ENCODE data around the gene KRT75. TPM values are rescaled to one million over a fixed set of nuclear protein-coding genes. Genes with fewer than 3 reads are reported as not detected.
"Not testable (repeated sequence)": the region's sequence is repeated elsewhere in the genome, so short reads cannot be mapped to it uniquely, and the experiment has no call there.

KRT75 gene
- polyA plus RNA-seq: not detected

- no peaks in the 10 kb centered on the region for H3K4me1 Mint-ChIP-seq
- no peak within 1 kb of the TSS for H3K4me3 Mint-ChIP-seq
- no peaks in the 10 kb centered on the region for H3K9me3 Mint-ChIP-seq
- no peak within 1 kb of the TSS for H3K27ac Mint-ChIP-seq
- H3K27me3 Mint-ChIP-seq: peaks cover 14% of the 10 kb centered on the region
- H3K36me3 Mint-ChIP-seq: no peaks in the 10 kb centered on the region
Measured at GRCh38 chr12:52434081-52434733, at the start of gene KRT75. KRT75 (minus strand) TSS chr12:52434371; CDS start chr12:52434304, 67 bp downstream.

GRCh38 chr12:52480073-52480472 is 45.9 kb upstream of the KRT75 start:
- H3K4me3 Mint-ChIP-seq: no peak overlapping the region
- H3K4me1 Mint-ChIP-seq: no peaks in the 10 kb centered on the region
- H3K27ac Mint-ChIP-seq: no peak overlapping the region
- peaks cover 3% of the 10 kb centered on the region for H3K36me3 Mint-ChIP-seq
- peaks cover 4 to 24% (median 7%) of the 10 kb centered on the region in 3 donors for H3K9me3 Mint-ChIP-seq
- peaks cover 16% of the 10 kb centered on the region for H3K27me3 Mint-ChIP-seq

GRCh38 chr12:52477651-52478050 is 43.5 kb upstream of the KRT75 start:
- no peak overlapping the region for H3K27ac Mint-ChIP-seq
- H3K9me3 Mint-ChIP-seq: peaks cover 4 to 15% (median 4%) of the 10 kb centered on the region in 3 donors
- no peak overlapping the region for H3K4me3 Mint-ChIP-seq
- H3K27me3 Mint-ChIP-seq: peaks cover 6% of the 10 kb centered on the region
- no peaks in the 10 kb centered on the region for H3K4me1 Mint-ChIP-seq
- peaks cover 3% of the 10 kb centered on the region for H3K36me3 Mint-ChIP-seq

- Mint-ChIP-seq H3K9me3 (peaks cover 4 to 15% (median 4%) of the 10 kb centered on the region in 3 donors), H3K27me3 (peaks cover 8% of the 10 kb centered on the region), H3K4me3 (no peak overlapping the region), H3K36me3 (peaks cover 6% of the 10 kb centered on the region), H3K4me1 (no peaks in the 10 kb centered on the region), H3K27ac (no peak overlapping the region)
Measured at GRCh38 chr12:52474212-52474611, 40.0 kb upstream of the KRT75 start.

- Mint-ChIP-seq H3K4me3 (no peak within 1 kb of the TSS), H3K27ac (no peak within 1 kb of the TSS), H3K27me3 (peaks cover 9% of the 10 kb centered on the region), H3K36me3 (peaks cover 6% of the 10 kb centered on the region), H3K9me3 (peaks cover 4 to 15% (median 4%) of the 10 kb centered on the region in 3 donors), H3K4me1 (no peaks in the 10 kb centered on the region)
Measured at GRCh38 chr12:52473768-52474167, 39.6 kb upstream of the KRT75 start, which contains the start of gene KRT6C. KRT6C (minus strand) TSS chr12:52473805; CDS start chr12:52473737, 68 bp downstream.

GRCh38 chr12:52469853-52470252 is 35.7 kb upstream of the KRT75 start:
- no peaks in the 10 kb centered on the region for H3K9me3 Mint-ChIP-seq
- peaks cover 3% of the 10 kb centered on the region for H3K36me3 Mint-ChIP-seq
- H3K4me1 Mint-ChIP-seq: no peaks in the 10 kb centered on the region
- H3K4me3 Mint-ChIP-seq: no peak overlapping the region
- peaks cover 8% of the 10 kb centered on the region for H3K27me3 Mint-ChIP-seq
- H3K27ac Mint-ChIP-seq: no peak overlapping the region

GRCh38 chr12:52464897-52465296 is 30.7 kb upstream of the KRT75 start:
- Mint-ChIP-seq H3K4me3 (no peak overlapping the region), H3K9me3 (no peaks in the 10 kb centered on the region), H3K27me3 (peaks cover 5% of the 10 kb centered on the region), H3K4me1 (no peaks in the 10 kb centered on the region), H3K27ac (no peak overlapping the region), H3K36me3 (no peaks in the 10 kb centered on the region)

- H3K9me3 Mint-ChIP-seq: peaks cover 0 to 1% (median 0%) of the 10 kb centered on the region in 3 donors
- H3K27me3 Mint-ChIP-seq: peaks cover 2% of the 10 kb centered on the region
- H3K36me3 Mint-ChIP-seq: no peaks in the 10 kb centered on the region
- no peak overlapping the region for H3K4me3 Mint-ChIP-seq
- H3K27ac Mint-ChIP-seq: no peak overlapping the region
- no peaks in the 10 kb centered on the region for H3K4me1 Mint-ChIP-seq
Measured at GRCh38 chr12:52461693-52462092, 27.5 kb upstream of the KRT75 start.

GRCh38 chr12:52458861-52459260 is 24.7 kb upstream of the KRT75 start:
- H3K9me3 Mint-ChIP-seq: peaks cover 0 to 1% (median 0%) of the 10 kb centered on the region in 3 donors
- H3K4me3 Mint-ChIP-seq: no peak overlapping the region
- no peak overlapping the region for H3K27ac Mint-ChIP-seq
- H3K4me1 Mint-ChIP-seq: no peaks in the 10 kb centered on the region
- peaks cover 2% of the 10 kb centered on the region for H3K27me3 Mint-ChIP-seq
- H3K36me3 Mint-ChIP-seq: no peaks in the 10 kb centered on the region

GRCh38 chr12:52455821-52456220 is 21.6 kb upstream of the KRT75 start:
- H3K36me3 Mint-ChIP-seq: no peaks in the 10 kb centered on the region
- no peaks in the 10 kb centered on the region for H3K4me1 Mint-ChIP-seq
- H3K27ac Mint-ChIP-seq: no peak overlapping the region
- peaks cover 0 to 1% (median 0%) of the 10 kb centered on the region in 3 donors for H3K9me3 Mint-ChIP-seq
- H3K4me3 Mint-ChIP-seq: no peak overlapping the region
- H3K27me3 Mint-ChIP-seq: peaks cover 4% of the 10 kb centered on the region

GRCh38 chr12:52454411-52455201 is 20.4 kb upstream of the KRT75 start:
- H3K4me3 Mint-ChIP-seq: no peak overlapping the region
- H3K27ac Mint-ChIP-seq: no peak overlapping the region
- peaks cover 4% of the 10 kb centered on the region for H3K27me3 Mint-ChIP-seq
- H3K4me1 Mint-ChIP-seq: no peaks in the 10 kb centered on the region
- H3K36me3 Mint-ChIP-seq: no peaks in the 10 kb centered on the region
- H3K9me3 Mint-ChIP-seq: peaks cover 0 to 1% (median 0%) of the 10 kb centered on the region in 3 donors

- peaks cover 2% of the 10 kb centered on the region for H3K36me3 Mint-ChIP-seq
- H3K9me3 Mint-ChIP-seq: peaks cover 0 to 3% (median 0%) of the 10 kb centered on the region in 3 donors
- H3K4me1 Mint-ChIP-seq: peaks cover 0 to 7% (median 7%) of the 10 kb centered on the region in 3 donors
- no peak within 1 kb of the TSS for H3K27ac Mint-ChIP-seq
- no peak within 1 kb of the TSS for H3K4me3 Mint-ChIP-seq
- peaks cover 5% of the 10 kb centered on the region for H3K27me3 Mint-ChIP-seq
Measured at GRCh38 chr12:52452101-52452500, 17.9 kb upstream of the KRT75 start, which contains the start of gene KRT6B. KRT6B (minus strand) TSS chr12:52452146; CDS start chr12:52452078, 68 bp downstream.

- H3K27me3 Mint-ChIP-seq: peaks cover 5% of the 10 kb centered on the region
- H3K4me1 Mint-ChIP-seq: peaks cover 0 to 7% (median 7%) of the 10 kb centered on the region in 3 donors
- H3K36me3 Mint-ChIP-seq: peaks cover 2% of the 10 kb centered on the region
- H3K27ac Mint-ChIP-seq: no peak overlapping the region
- peaks cover 0 to 3% (median 0%) of the 10 kb centered on the region in 3 donors for H3K9me3 Mint-ChIP-seq
- peak overlapping the region in 1 of 4 donors; percentile 52 for H3K4me3 Mint-ChIP-seq
Measured at GRCh38 chr12:52448228-52448627, 14.1 kb upstream of the KRT75 start.

GRCh38 chr12:52447196-52447595 is 13.0 kb upstream of the KRT75 start:
- H3K27ac Mint-ChIP-seq, H3K36me3 Mint-ChIP-seq, H3K4me1 Mint-ChIP-seq: not testable (repeated sequence)

GRCh38 chr12:52446367-52447045 is 12.3 kb upstream of the KRT75 start:
- Mint-ChIP-seq H3K9me3 (peaks cover 0 to 3% (median 0%) of the 10 kb centered on the region in 3 donors), H3K27me3 (peaks cover 6% of the 10 kb centered on the region), H3K27ac (no peak overlapping the region), H3K4me3 (no peak overlapping the region), H3K4me1 (peaks cover 0 to 7% (median 7%) of the 10 kb centered on the region in 3 donors), H3K36me3 (peaks cover 2% of the 10 kb centered on the region)

More at GRCh38 chr12:52447196-52447595, 13.0 kb upstream of the KRT75 start:
- H3K9me3 Mint-ChIP-seq, H3K4me3 Mint-ChIP-seq, H3K27me3 Mint-ChIP-seq: not testable (repeated sequence)
